GM19452 (cell line): ENCODE measurements around the gene SIDT2.
"Not testable (repeated sequence)": the region's sequence is repeated elsewhere in the genome, so short reads cannot be mapped to it uniquely, and the experiment has no call there.

Experiments
- ATAC-seq: cut with Tn5 transposase; IDR thresholded peaks from one replicate; pipeline ENCODE4 v1.9.1; 2021; ENCODE audit not compliant: unreplicated experiment

The SIDT2 gene

GRCh38 chr11:117171404-117172061, 7.0 kb upstream of the SIDT2 start:
- no peak for ATAC-seq

GRCh38 chr11:117172724-117173421, 5.7 kb upstream of the SIDT2 start:
- no peak for ATAC-seq

- no peak for ATAC-seq
Observed at GRCh38 chr11:117175104-117175503, 3.4 kb upstream of the SIDT2 start.

- ATAC-seq, result no peak
Observed at GRCh38 chr11:117175781-117176180, 2.8 kb upstream of the SIDT2 start.

GRCh38 chr11:117176186-117176585, 2.4 kb upstream of the SIDT2 start:
- ATAC-seq, result no peak

GRCh38 chr11:117177534-117178209, 871 bp upstream of the SIDT2 start:
- ATAC-seq, result no peak

GRCh38 chr11:117179048-117179999, 781 bp downstream of the SIDT2 start:
- peak; percentile 30 for ATAC-seq

GRCh38 chr11:117180020-117180419, 1.5 kb downstream of the SIDT2 start:
- ATAC-seq, result no peak

GRCh38 chr11:117180661-117181585, 2.4 kb downstream of the SIDT2 start:
- no peak for ATAC-seq

- ATAC-seq, result no peak
Observed at GRCh38 chr11:117181586-117182550, 3.3 kb downstream of the SIDT2 start.

GRCh38 chr11:117182551-117182935, 4.0 kb downstream of the SIDT2 start:
- no peak for ATAC-seq

- ATAC-seq, result not testable (repeated sequence)
Observed at GRCh38 chr11:117183178-117183577, 4.6 kb downstream of the SIDT2 start.

GRCh38 chr11:117183724-117184349, 5.3 kb downstream of the SIDT2 start:
- no peak for ATAC-seq

- ATAC-seq, result no peak
Observed at GRCh38 chr11:117185736-117186430, 7.3 kb downstream of the SIDT2 start.

- ATAC-seq, result no peak
Observed at GRCh38 chr11:117186431-117186761, 7.9 kb downstream of the SIDT2 start.

- no peak for ATAC-seq
Observed at GRCh38 chr11:117187007-117187406, 8.5 kb downstream of the SIDT2 start.

- no peak for ATAC-seq
Observed at GRCh38 chr11:117187428-117187798, 8.9 kb downstream of the SIDT2 start.
